Prostate gland (tissue), 2 donors: ENCODE results near the gene DBNDD2. TPM values are rescaled to one million over a fixed set of nuclear protein-coding genes. Genes with fewer than 3 reads are reported as not detected.

Experiments
- DNase-seq: peaks from one replicate; pipeline ENCODE4 v3.0.0-alpha.2; 2019; ENCODE audit warnings: low spot score
- H3K27ac ChIP-seq, 2 donors: fragments of 200-600 bp; sonication (generic); 2 replicates each; pipeline ENCODE4 v1.5.1; 2017 to 2019
- H3K27me3 ChIP-seq: fragments of 200-600 bp; sonication (generic); replicated peaks from 2 replicates; pipeline ENCODE4 v1.5.1; 2019; ENCODE audit not compliant: insufficient read depth
- H3K36me3 ChIP-seq, 2 donors: fragments of 200-600 bp; sonication (generic); 1 replicate in 1 of 2; 2 replicates in 1 of 2; pipeline versions ENCODE4 v1.5.1 to v1.8.1; 2017 to 2019
- H3K4me1 ChIP-seq: fragments of 200-600 bp; sonication (generic); replicated peaks from 2 replicates; pipeline ENCODE4 v1.5.1; 2019
- H3K4me3 ChIP-seq, 2 donors: fragments of 200-600 bp; sonication (generic); 2 replicates each; pipeline ENCODE4 v1.5.1; 2017 to 2019
- H3K9me3 ChIP-seq: fragments of 200-600 bp; sonication (generic); 2 replicates; pipeline ENCODE4 v1.5.1; 2017
- CTCF ChIP-seq, 4 experiments: fragments of 200-600 bp in 2 of 4; fragments of 450-650 bp in 2 of 4; sonication (generic) in 2 of 4; IDR thresholded peaks; 1 replicate in 3 of 4; 2 replicates in 1 of 4; pipeline ENCODE4 v1.5.1; 2016 to 2019; ENCODE audit warnings: antibody characterized with exemption in 4 of 4, mild to moderate bottlenecking in 2 of 4, moderate library complexity in 2 of 4
- POLR2A ChIP-seq: fragments of 450-650 bp; IDR thresholded peaks from one replicate; pipeline ENCODE4 v1.6.1; 2016; ENCODE audit warnings: antibody characterized with exemption, mild to moderate bottlenecking
- POLR2AphosphoS5 ChIP-seq: sonication (generic); formaldehyde crosslinking; IDR thresholded peaks from one replicate; pipeline ENCODE4 v1.6.1; 2017; ENCODE audit warnings: antibody characterized with exemption
- WGBS: methylation state at CpG from one replicate; pipeline ENCODE4 v1.1.5; 2018; 5-methylcytosine and 5-hydroxymethylcytosine counted together
- intact Hi-C: fragments of 100-400 bp; cut with DNase I; formaldehyde crosslinking; loops from one replicate; pipeline ENCODE4 v1.14.2; 2022
- total RNA-seq, 2 donors: library from RNA; depleted of rRNA; stranded (reverse); fragments of >200 nt; gene quantifications; one replicate each; pipeline ENCODE4 v1.1.0, GENCODE V29; 2016

Gene DBNDD2
- total RNA-seq, 2 donors from 2014 or later = 33.7 to 34.4 TPM

GRCh38 chr20:45394221-45395113 lies 13.6 kb upstream of the DBNDD2 start:
- H3K27me3 ChIP-seq = no peaks in the 10 kb centered on the region
- no peaks in the 10 kb centered on the region for H3K36me3 ChIP-seq
- no peaks in the 10 kb centered on the region for H3K9me3 ChIP-seq
- H3K4me3 ChIP-seq = no peak overlapping the region
- TF ChIP-seq POLR2A (no peak), CTCF (IDR thresholded peaks at IDR 0.05) (no peak), POLR2AphosphoS5 (no peak)
- intact Hi-C loops = no loop called here
- H3K4me1 ChIP-seq = no peaks in the 10 kb centered on the region
- WGBS = 80% methylated on average over 21 of the region's 21 CpGs
- no peak for DNase-seq
- H3K27ac ChIP-seq = no peak overlapping the region

GRCh38 chr20:45395114-45395415 lies 13.0 kb upstream of the DBNDD2 start:
- Histone ChIP-seq H3K27ac (no peak overlapping the region), H3K9me3 (no peaks in the 10 kb centered on the region), H3K36me3 (no peaks in the 10 kb centered on the region), H3K4me1 (no peaks in the 10 kb centered on the region), H3K4me3 (no peak overlapping the region), H3K27me3 (no peaks in the 10 kb centered on the region)
- TF ChIP-seq CTCF (IDR thresholded peaks at IDR 0.05) (no peak), POLR2AphosphoS5 (no peak), POLR2A (no peak)
- DNase-seq = no peak
- intact Hi-C loops = no loop called here
- 85% methylated on average over 7 of the region's 7 CpGs for WGBS

GRCh38 chr20:45399018-45399417 lies 9.1 kb upstream of the DBNDD2 start:
- Histone ChIP-seq H3K27ac (no peak overlapping the region), H3K9me3 (no peaks in the 10 kb centered on the region), H3K36me3 (no peaks in the 10 kb centered on the region), H3K4me1 (no peaks in the 10 kb centered on the region), H3K4me3 (no peak overlapping the region), H3K27me3 (no peaks in the 10 kb centered on the region)
- DNase-seq = no peak
- 100% methylated on average over 1 of the region's 1 CpG for WGBS
- intact Hi-C loops = no loop called here
- no peak for TF ChIP-seq POLR2AphosphoS5
- no peak for TF ChIP-seq POLR2A

DNA sequence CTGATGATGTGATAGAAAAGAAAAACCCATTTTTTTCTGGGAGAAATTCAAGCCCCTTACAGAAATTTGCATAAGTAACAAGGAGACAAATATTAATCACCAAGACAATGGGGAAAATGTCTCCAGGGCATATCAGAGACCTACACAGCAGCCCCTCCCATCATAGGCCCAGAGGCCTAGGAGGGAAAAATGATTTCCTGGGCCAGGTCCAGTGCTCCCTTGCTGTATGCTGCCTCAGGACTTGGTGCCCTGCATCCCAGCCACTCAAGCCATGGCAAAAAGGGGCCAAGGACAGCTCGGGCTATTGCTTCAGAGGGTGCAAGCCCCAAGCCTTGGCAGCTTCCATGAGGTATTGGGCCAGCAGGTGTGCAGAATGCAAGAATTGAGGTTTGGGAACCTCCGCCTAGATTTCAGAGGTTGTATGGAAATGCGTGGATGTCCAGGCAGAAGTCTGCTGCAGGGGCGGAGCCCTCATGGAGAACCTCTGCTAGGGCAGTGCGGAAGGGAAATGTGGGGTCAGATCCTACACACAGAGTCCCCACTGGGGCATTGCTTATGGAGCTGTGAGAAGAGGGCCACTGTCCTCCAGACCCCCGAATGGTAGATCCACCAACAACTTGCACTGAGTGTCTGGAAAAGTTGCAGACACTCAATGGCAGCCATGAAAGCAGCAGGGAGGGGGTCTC lies 7.6 kb upstream of the DBNDD2 start:
- Histone ChIP-seq H3K4me1 (peaks cover 2% of the 10 kb centered on the region), H3K27ac (no peak overlapping the region), H3K9me3 (no peaks in the 10 kb centered on the region), H3K4me3 (no peak overlapping the region), H3K36me3 (no peaks in the 10 kb centered on the region), H3K27me3 (no peaks in the 10 kb centered on the region)
- WGBS = 94% methylated on average over 6 of the region's 6 CpGs
- TF ChIP-seq POLR2AphosphoS5 (no peak), POLR2A (no peak), CTCF (IDR thresholded peaks at IDR 0.05) (no peak)
- intact Hi-C loops = loop anchor here (5.0 kb wide), 1 partner anchor 37 kb away; no protein-coding TSS in a partner anchor
- DNase-seq = no peak

GRCh38 chr20:45402946-45403345 lies 5.1 kb upstream of the DBNDD2 start:
- DNase-seq = no peak
- peaks cover 4% of the 10 kb centered on the region for H3K4me1 ChIP-seq
- TF ChIP-seq POLR2AphosphoS5 = no peak
- TF ChIP-seq CTCF (IDR thresholded peaks at IDR 0.05) = no peak
- no peak for TF ChIP-seq POLR2A
- H3K9me3 ChIP-seq = no peaks in the 10 kb centered on the region
- H3K27ac ChIP-seq = no peak overlapping the region
- H3K4me3 ChIP-seq = no peak overlapping the region
- H3K36me3 ChIP-seq = no peaks in the 10 kb centered on the region
- intact Hi-C loops = loop anchor here (5.0 kb wide), 1 partner anchor 34 kb away; no protein-coding TSS in a partner anchor
- WGBS = 87% methylated on average over 1 of the region's 1 CpG
- no peaks in the 10 kb centered on the region for H3K27me3 ChIP-seq
